Measurements from ENCODE around the gene BICRA. TPM values are rescaled to one million over a fixed set of nuclear protein-coding genes. Genes with fewer than 3 reads are reported as not detected.

Gene BICRA
- total and polyA plus RNA-seq, 2 donors (not counting 1 experiment from before 2014, with no cell fraction given), result 14.1 to 34.7 TPM

DNA sequence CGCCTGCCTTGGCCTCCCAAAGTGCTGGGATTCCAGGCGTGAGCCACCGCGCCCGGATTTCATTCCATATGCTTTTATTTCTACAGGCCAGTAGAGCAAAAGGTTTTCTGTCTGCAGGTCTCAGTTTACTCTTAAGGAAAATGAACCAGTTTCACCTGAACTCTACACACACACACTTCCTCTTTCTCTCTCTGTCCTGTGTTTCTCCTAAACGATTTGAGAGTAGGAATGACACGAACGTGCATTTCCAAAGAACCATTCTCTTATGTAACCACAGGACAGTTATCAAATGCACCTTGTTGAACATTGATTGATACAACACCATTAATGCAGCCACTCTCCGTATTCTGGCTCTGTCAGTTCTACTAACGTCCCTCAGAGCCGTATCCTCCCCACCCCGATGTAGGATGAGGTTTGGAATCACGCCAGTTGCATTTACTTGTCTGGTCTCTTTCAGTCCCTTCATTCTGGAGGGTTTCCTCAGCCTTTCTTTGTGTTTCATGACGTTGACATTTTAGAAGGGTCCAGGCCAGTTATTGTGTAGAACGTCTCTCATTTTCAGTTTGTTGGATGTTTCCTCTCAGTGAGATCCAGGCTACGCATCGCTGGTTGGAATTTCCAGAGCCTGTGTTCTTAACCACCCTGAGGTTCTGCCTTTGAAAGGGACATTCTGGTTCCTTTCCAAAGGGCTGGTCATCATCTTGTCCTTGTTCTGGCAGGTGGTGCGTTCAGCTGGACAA, 36.0 kb downstream of the BICRA start:
- CTCF ChIA-PET, result no interaction called here
- peaks cover 17% of the 10 kb centered on the region for H3K4me1 Mint-ChIP-seq

GRCh38 chr19:47646924-47647323, 38.0 kb downstream of the BICRA start:
- peaks cover 15% of the 10 kb centered on the region for H3K4me1 Mint-ChIP-seq
- H3K27me3 Mint-ChIP-seq, result no peaks in the 10 kb centered on the region
- no peak overlapping the region for H3K4me3 ChIP-seq (ENCODE audit: control extremely low read depth in 1 of 5, extremely low read depth in 1 of 5, insufficient read depth in 1 of 5, low read depth in 2 of 5, low read length in 4 of 5)
- peaks cover 98% of the 10 kb centered on the region for H3K79me2 ChIP-seq (ENCODE audit: control insufficient read depth, insufficient read depth, low read length)
- ChIA-PET CTCF (no interaction called here), POLR2A (no interaction called here)
- peaks cover 93% of the 10 kb centered on the region for H4K20me1 ChIP-seq (ENCODE audit: control insufficient read depth, insufficient read depth, low read length, poor library complexity, severe bottlenecking)
- 99% methylated on average over 7 of the region's 7 CpGs for WGBS (ENCODE audit: insufficient coverage)
- H3K27ac ChIP-seq (ENCODE audit: low read length in 2 of 2), result no peak overlapping the region
- no peak overlapping the region for H3K9ac ChIP-seq (ENCODE audit: low read length)
- H3K4me2 ChIP-seq (replicated peaks; ENCODE audit: low read depth, low read length, poor library complexity, severe bottlenecking), result no peak overlapping the region
- ATAC-seq (ENCODE audit: low read depth) (no peak), DNase-seq (no peak)
- H3K9me3 Mint-ChIP-seq (ENCODE audit: insufficient read depth), result no peaks in the 10 kb centered on the region
- H3K9me3 ChIP-seq (ENCODE audit: control extremely low read depth in 1 of 3, control insufficient read depth in 2 of 3, insufficient read depth in 1 of 3, low read length in 2 of 3), result peaks cover 0 to 3% (median 0%) of the 10 kb centered on the region in 3 donors
- no peak overlapping the region for H2AFZ ChIP-seq (ENCODE audit: insufficient read depth, low read depth, low read length, poor library complexity, severe bottlenecking)
- H3K4me1 ChIP-seq (ENCODE audit: control insufficient read depth in 2 of 2, insufficient read depth in 2 of 2, low read length in 2 of 2), result peaks cover 0 to 2% of the 10 kb centered on the region in 2 donors
- intact Hi-C loops (cut with micrococcal nuclease), result no loop called here
- peaks cover 0 to 17% of the 10 kb centered on the region in 2 experiments for H3K36me3 ChIP-seq (replicated peaks in 1 of 2; ENCODE audit: control extremely low read depth in 1 of 2, control insufficient read depth in 1 of 2, extremely low read depth in 1 of 2, insufficient read depth in 2 of 2, low read length in 1 of 2)
- TF ChIP-seq EZH2 (IDR thresholded peaks at IDR 0.05; ENCODE audit: borderline replicate concordance, insufficient read depth, low read depth, low read length, poor library complexity, severe bottlenecking), result no peak
- TF ChIP-seq, protein P1, sequence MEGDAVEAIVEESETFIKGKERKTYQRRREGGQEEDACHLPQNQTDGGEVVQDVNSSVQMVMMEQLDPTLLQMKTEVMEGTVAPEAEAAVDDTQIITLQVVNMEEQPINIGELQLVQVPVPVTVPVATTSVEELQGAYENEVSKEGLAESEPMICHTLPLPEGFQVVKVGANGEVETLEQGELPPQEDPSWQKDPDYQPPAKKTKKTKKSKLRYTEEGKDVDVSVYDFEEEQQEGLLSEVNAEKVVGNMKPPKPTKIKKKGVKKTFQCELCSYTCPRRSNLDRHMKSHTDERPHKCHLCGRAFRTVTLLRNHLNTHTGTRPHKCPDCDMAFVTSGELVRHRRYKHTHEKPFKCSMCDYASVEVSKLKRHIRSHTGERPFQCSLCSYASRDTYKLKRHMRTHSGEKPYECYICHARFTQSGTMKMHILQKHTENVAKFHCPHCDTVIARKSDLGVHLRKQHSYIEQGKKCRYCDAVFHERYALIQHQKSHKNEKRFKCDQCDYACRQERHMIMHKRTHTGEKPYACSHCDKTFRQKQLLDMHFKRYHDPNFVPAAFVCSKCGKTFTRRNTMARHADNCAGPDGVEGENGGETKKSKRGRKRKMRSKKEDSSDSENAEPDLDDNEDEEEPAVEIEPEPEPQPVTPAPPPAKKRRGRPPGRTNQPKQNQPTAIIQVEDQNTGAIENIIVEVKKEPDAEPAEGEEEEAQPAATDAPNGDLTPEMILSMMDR (IDR thresholded peaks at IDR 0.05), result no peak
- no peak overlapping the region for H3K4me3 Mint-ChIP-seq
- H3K27ac Mint-ChIP-seq, result no peak overlapping the region
- no peaks in the 10 kb centered on the region for H3K27me3 ChIP-seq (replicated peaks in 1 of 4; ENCODE audit: control extremely low read depth in 1 of 4, control insufficient read depth in 3 of 4, insufficient read depth in 4 of 4, low read length in 3 of 4)

More for the DNA sequence above, 36.0 kb downstream of the BICRA start:
- H4K20me1 ChIP-seq (ENCODE audit: control insufficient read depth, insufficient read depth, low read length, poor library complexity, severe bottlenecking), result peaks cover 93% of the 10 kb centered on the region
- no peak overlapping the region for H2AFZ ChIP-seq (ENCODE audit: insufficient read depth, low read depth, low read length, poor library complexity, severe bottlenecking)
- no peak overlapping the region for H3K4me3 ChIP-seq (ENCODE audit: control extremely low read depth in 1 of 5, extremely low read depth in 1 of 5, insufficient read depth in 1 of 5, low read depth in 2 of 5, low read length in 4 of 5)
- no peak for TF ChIP-seq EZH2 (IDR thresholded peaks at IDR 0.05; ENCODE audit: borderline replicate concordance, insufficient read depth, low read depth, low read length, poor library complexity, severe bottlenecking)
- TF ChIP-seq, protein P1 (IDR thresholded peaks at IDR 0.05), result no peak
- no peaks in the 10 kb centered on the region for H3K27me3 ChIP-seq (replicated peaks in 1 of 4; ENCODE audit: control extremely low read depth in 1 of 4, control insufficient read depth in 3 of 4, insufficient read depth in 4 of 4, low read length in 3 of 4)
- peaks cover 0 to under 1% (median 0%) of the 10 kb centered on the region in 3 donors for H3K9me3 ChIP-seq (ENCODE audit: control extremely low read depth in 1 of 3, control insufficient read depth in 2 of 3, insufficient read depth in 1 of 3, low read length in 2 of 3)
- H3K4me2 ChIP-seq (replicated peaks; ENCODE audit: low read depth, low read length, poor library complexity, severe bottlenecking), result no peak overlapping the region
- no peaks in the 10 kb centered on the region for H3K27me3 Mint-ChIP-seq
- H3K9ac ChIP-seq (ENCODE audit: low read length), result no peak overlapping the region
- POLR2A ChIA-PET, result no interaction called here
- no peak overlapping the region for H3K4me3 Mint-ChIP-seq
- no peak overlapping the region for H3K27ac Mint-ChIP-seq
- intact Hi-C loops (cut with micrococcal nuclease), result no loop called here
- DNase-seq, result no peak
- ATAC-seq (ENCODE audit: low read depth), result no peak
- H3K36me3 ChIP-seq (replicated peaks in 1 of 2; ENCODE audit: control extremely low read depth in 1 of 2, control insufficient read depth in 1 of 2, extremely low read depth in 1 of 2, insufficient read depth in 2 of 2, low read length in 1 of 2), result peaks cover 0 to 9% of the 10 kb centered on the region in 2 experiments
- WGBS (ENCODE audit: insufficient coverage), result 81% methylated on average over 16 of the region's 18 CpGs
- H3K9me3 Mint-ChIP-seq (ENCODE audit: insufficient read depth), result no peaks in the 10 kb centered on the region
- peaks cover 0 to 2% of the 10 kb centered on the region in 2 donors for H3K4me1 ChIP-seq (ENCODE audit: control insufficient read depth in 2 of 2, insufficient read depth in 2 of 2, low read length in 2 of 2)
- H3K27ac ChIP-seq (ENCODE audit: low read length in 2 of 2), result no peak overlapping the region
- peaks cover 95% of the 10 kb centered on the region for H3K79me2 ChIP-seq (ENCODE audit: control insufficient read depth, insufficient read depth, low read length)
